ENCODE data around the gene RRP1B. TPM values are rescaled to one million over a fixed set of nuclear protein-coding genes. Genes with fewer than 3 reads are reported as not detected.

RRP1B gene
- total and polyA plus RNA-seq, 9 of the 15 experiments (the other 6 are each of a cell fraction or from before 2014, with no cell fraction given) = 6.8 to 66.6 (median 41.9) TPM

DNA sequence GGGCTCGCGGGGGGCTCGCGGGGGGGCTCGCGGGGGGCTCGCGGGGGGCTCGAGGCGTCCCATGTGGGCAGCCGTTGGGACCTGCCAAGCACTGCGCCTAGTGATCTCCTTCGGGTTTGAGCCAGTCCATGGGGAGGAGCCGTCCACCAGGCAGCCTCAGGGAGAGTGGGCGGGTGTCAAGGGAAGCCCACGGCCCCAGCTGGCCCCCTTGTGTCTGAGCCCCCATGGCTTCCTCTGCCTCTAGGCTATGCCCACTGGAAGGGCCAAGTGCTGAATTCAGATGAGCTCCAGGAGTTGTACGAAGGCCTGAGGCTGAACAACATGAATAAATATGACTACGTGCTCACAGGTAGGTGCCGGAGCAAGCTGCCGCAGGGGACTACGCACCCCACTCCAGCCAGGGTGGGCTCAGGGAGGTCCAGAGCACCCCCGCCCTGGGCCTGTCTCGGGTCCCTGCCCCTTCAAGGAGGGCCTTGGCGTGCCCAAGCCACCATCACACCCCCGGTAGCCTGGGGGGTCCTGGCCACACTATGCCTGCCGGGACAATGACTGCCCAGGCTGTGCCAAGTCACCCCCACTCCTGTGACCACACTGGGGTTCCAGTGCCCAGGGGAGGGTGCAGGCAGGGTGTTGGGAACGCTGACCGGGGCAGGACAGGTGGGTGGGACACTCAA, 82.2 kb downstream of the RRP1B start (continued):
- TF ChIP-seq, protein P1, sequence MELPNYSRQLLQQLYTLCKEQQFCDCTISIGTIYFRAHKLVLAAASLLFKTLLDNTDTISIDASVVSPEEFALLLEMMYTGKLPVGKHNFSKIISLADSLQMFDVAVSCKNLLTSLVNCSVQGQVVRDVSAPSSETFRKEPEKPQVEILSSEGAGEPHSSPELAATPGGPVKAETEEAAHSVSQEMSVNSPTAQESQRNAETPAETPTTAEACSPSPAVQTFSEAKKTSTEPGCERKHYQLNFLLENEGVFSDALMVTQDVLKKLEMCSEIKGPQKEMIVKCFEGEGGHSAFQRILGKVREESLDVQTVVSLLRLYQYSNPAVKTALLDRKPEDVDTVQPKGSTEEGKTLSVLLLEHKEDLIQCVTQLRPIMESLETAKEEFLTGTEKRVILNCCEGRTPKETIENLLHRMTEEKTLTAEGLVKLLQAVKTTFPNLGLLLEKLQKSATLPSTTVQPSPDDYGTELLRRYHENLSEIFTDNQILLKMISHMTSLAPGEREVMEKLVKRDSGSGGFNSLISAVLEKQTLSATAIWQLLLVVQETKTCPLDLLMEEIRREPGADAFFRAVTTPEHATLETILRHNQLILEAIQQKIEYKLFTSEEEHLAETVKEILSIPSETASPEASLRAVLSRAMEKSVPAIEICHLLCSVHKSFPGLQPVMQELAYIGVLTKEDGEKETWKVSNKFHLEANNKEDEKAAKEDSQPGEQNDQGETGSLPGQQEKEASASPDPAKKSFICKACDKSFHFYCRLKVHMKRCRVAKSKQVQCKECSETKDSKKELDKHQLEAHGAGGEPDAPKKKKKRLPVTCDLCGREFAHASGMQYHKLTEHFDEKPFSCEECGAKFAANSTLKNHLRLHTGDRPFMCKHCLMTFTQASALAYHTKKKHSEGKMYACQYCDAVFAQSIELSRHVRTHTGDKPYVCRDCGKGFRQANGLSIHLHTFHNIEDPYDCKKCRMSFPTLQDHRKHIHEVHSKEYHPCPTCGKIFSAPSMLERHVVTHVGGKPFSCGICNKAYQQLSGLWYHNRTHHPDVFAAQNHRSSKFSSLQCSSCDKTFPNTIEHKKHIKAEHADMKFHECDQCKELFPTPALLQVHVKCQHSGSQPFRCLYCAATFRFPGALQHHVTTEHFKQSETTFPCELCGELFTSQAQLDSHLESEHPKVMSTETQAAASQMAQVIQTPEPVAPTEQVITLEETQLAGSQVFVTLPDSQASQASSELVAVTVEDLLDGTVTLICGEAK (IDR thresholded peaks at IDR 0.05) = no peak
- TF ChIP-seq, protein P1 (CRISPR knock-in tag; IDR thresholded peaks at IDR 0.05) = no peak
- TF ChIP-seq SETDB1 (IDR thresholded peaks at IDR 0.05; ENCODE audit: low read length) (no peak), U2AF2 (optimal IDR thresholded peaks at IDR 0.05; ENCODE audit: low read depth, low read length) (no peak), HLTF (IDR thresholded peaks at IDR 0.05) (no peak), ATF4 (CRISPR knock-in tag; IDR thresholded peaks at IDR 0.05) (no peak)

Data from K562 (cell line).